SK-N-SH (cell line): ENCODE results near the gene GRM2.

ENCODE experiments used
- CHD2 ChIP-seq: fragments of 150-350 bp; IDR thresholded peaks from 2 replicates; pipeline ENCODE4 v1.6.1; 2018; ENCODE audit warnings: low read length; ENCODE audit not compliant: partially characterized antibody
- TF ChIP-seq, protein P1 (sequence below): fragments of 200-600 bp; sonication (generic); IDR thresholded peaks from 2 replicates; pipeline ENCODE4 v1.6.1; 2017; ENCODE audit warnings: antibody characterized with exemption, mild to moderate bottlenecking, moderate library complexity

DNA sequence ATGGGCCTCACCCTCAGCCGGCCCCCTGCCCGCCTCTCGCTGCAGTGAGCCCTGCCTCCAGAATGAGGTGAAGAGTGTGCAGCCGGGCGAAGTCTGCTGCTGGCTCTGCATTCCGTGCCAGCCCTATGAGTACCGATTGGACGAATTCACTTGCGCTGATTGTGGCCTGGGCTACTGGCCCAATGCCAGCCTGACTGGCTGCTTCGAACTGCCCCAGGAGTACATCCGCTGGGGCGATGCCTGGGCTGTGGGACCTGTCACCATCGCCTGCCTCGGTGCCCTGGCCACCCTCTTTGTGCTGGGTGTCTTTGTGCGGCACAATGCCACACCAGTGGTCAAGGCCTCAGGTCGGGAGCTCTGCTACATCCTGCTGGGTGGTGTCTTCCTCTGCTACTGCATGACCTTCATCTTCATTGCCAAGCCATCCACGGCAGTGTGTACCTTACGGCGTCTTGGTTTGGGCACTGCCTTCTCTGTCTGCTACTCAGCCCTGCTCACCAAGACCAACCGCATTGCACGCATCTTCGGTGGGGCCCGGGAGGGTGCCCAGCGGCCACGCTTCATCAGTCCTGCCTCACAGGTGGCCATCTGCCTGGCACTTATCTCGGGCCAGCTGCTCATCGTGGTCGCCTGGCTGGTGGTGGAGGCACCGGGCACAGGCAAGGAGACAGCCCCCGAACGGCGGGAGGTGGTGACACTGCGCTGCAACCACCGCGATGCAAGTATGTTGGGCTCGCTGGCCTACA, 8.5 kb downstream of the GRM2 start:
- TF ChIP-seq, protein P1, sequence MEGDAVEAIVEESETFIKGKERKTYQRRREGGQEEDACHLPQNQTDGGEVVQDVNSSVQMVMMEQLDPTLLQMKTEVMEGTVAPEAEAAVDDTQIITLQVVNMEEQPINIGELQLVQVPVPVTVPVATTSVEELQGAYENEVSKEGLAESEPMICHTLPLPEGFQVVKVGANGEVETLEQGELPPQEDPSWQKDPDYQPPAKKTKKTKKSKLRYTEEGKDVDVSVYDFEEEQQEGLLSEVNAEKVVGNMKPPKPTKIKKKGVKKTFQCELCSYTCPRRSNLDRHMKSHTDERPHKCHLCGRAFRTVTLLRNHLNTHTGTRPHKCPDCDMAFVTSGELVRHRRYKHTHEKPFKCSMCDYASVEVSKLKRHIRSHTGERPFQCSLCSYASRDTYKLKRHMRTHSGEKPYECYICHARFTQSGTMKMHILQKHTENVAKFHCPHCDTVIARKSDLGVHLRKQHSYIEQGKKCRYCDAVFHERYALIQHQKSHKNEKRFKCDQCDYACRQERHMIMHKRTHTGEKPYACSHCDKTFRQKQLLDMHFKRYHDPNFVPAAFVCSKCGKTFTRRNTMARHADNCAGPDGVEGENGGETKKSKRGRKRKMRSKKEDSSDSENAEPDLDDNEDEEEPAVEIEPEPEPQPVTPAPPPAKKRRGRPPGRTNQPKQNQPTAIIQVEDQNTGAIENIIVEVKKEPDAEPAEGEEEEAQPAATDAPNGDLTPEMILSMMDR: no peak
- TF ChIP-seq CHD2: no peak
